ENCODE data around the gene DPP3. TPM values are rescaled to one million over a fixed set of nuclear protein-coding genes. Genes with fewer than 3 reads are reported as not detected.
"Not testable (repeated sequence)": the region's sequence is repeated elsewhere in the genome, so short reads cannot be mapped to it uniquely, and the experiment has no call there.

Gene DPP3
- total RNA-seq, 4 donors from 2014 or later = 32.8 to 116 (median 53.4) TPM

- peaks cover 6 to 30% (median 19%) of the 10 kb centered on the region in 4 donors for H3K4me1 ChIP-seq
- H3K27ac ChIP-seq = peak overlapping the region in 1 of 4 donors; percentile 20
- H3K4me3 ChIP-seq = no peak overlapping the region
- peak; percentile 60 for DNase-seq
- in situ Hi-C loops (cut with MboI; ENCODE audit: low pct_ligation_motif_present in 1 of 4, low pct_unique_long_range_greater_than_20kb in 1 of 4, low sequenced_read_pairs in 3 of 4) (no loop called here), intact Hi-C loops (cut with DNase I; ENCODE audit: low total_unique reads) (no loop called here)
- no peaks in the 10 kb centered on the region for H3K9me3 ChIP-seq
- peak in 2 of 5 experiments; percentile 13 to 20 for TF ChIP-seq CTCF (IDR thresholded peaks at IDR 0.05)
- no peak for TF ChIP-seq POLR2A (IDR thresholded peaks at IDR 0.05)
- TF ChIP-seq POLR2AphosphoS5 (IDR thresholded peaks at IDR 0.05) = no peak
- no peak for TF ChIP-seq EP300 (IDR thresholded peaks at IDR 0.05; ENCODE audit: low read depth)
- H3K36me3 ChIP-seq = no peaks in the 10 kb centered on the region
- WGBS, 2 donors (ENCODE audit: low coverage in 1 of 2) = 66 to 71% methylated on average over 2 to 10 of the region's 26 CpGs
- H3K27me3 ChIP-seq = peaks cover 11% of the 10 kb centered on the region
These were observed 63.3 kb downstream of the DPP3 start for GRCh38 chr11:66543263-66544107.

GRCh38 chr11:66544952-66545351 is 64.7 kb downstream of the DPP3 start:
- intact Hi-C loops (cut with DNase I; ENCODE audit: low total_unique reads); DNase-seq; H3K9me3 ChIP-seq; H3K36me3 ChIP-seq; in situ Hi-C loops (cut with MboI; ENCODE audit: low pct_ligation_motif_present in 1 of 4, low pct_unique_long_range_greater_than_20kb in 1 of 4, low sequenced_read_pairs in 3 of 4): not testable (repeated sequence)
- peaks cover 6 to 30% (median 19%) of the 10 kb centered on the region in 4 donors for H3K4me1 ChIP-seq
- peaks cover 11% of the 10 kb centered on the region for H3K27me3 ChIP-seq
- H3K4me3 ChIP-seq = peak overlapping the region in 2 of 4 donors; percentile 86 to 92
- WGBS, 2 donors (ENCODE audit: low coverage in 1 of 2) = 58 to 61% methylated on average over 10 to 14 of the region's 14 CpGs
- H3K27ac ChIP-seq = peak overlapping the region in 3 of 4 donors; percentile 85 to 88 (median 86)

- whole genome bisulfite sequencing, 2 donors (ENCODE audit: low coverage in 1 of 2) = 0% methylated on average over 20 of the region's 71 CpGs; no CpG with 5 or more reads in 1 of the 2 donors
- Histone ChIP-seq H3K27ac (peak within 1 kb of the TSS; percentile 78 to 88 (median 86)), H3K36me3 (no peaks in the 10 kb centered on the region), H3K27me3 (peaks cover 11% of the 10 kb centered on the region), H3K4me1 (peaks cover 6 to 30% (median 19%) of the 10 kb centered on the region in 4 donors), H3K4me3 (peak within 1 kb of the TSS; percentile 48 to 92 (median 76)), H3K9me3 (no peaks in the 10 kb centered on the region)
- no peak for TF ChIP-seq EP300 (IDR thresholded peaks at IDR 0.05; ENCODE audit: low read depth)
- no peak for TF ChIP-seq CTCF (IDR thresholded peaks at IDR 0.05)
- TF ChIP-seq POLR2AphosphoS5 (IDR thresholded peaks at IDR 0.05) = peak; percentile 39 to 85 (median 69)
- TF ChIP-seq POLR2A (IDR thresholded peaks at IDR 0.05) = peak; percentile 60
- DNase-seq = peak; percentile 97
- intact Hi-C loops (cut with DNase I; ENCODE audit: low total_unique reads) (no loop called here), in situ Hi-C loops (cut with MboI; ENCODE audit: low pct_ligation_motif_present in 1 of 4, low pct_unique_long_range_greater_than_20kb in 1 of 4, low sequenced_read_pairs in 3 of 4) (no loop called here)
These were observed 65.6 kb downstream of the DPP3 start, which contains the start of gene ZDHHC24 for GRCh38 chr11:66545701-66546367. Gene ZDHHC24, minus strand, starts transcription at chr11:66546048. Its CDS starts 45 bp downstream, at chr11:66546003.

- 9% methylated on average over 30 of the region's 37 CpGs; no CpG with 5 or more reads in 1 of the 2 donors for WGBS, 2 donors (ENCODE audit: low coverage in 1 of 2)
- H3K4me3 ChIP-seq = peak within 1 kb of the TSS; percentile 48 to 92 (median 76)
- H3K27ac ChIP-seq = peak within 1 kb of the TSS; percentile 78 to 88 (median 86)
- H3K27me3 ChIP-seq = peaks cover 11% of the 10 kb centered on the region
- DNase-seq = peak; percentile 40
- H3K4me1 ChIP-seq = peaks cover 6 to 30% (median 19%) of the 10 kb centered on the region in 4 donors
- in situ Hi-C loops (cut with MboI; ENCODE audit: low pct_ligation_motif_present in 1 of 4, low pct_unique_long_range_greater_than_20kb in 1 of 4, low sequenced_read_pairs in 3 of 4) (no loop called here), intact Hi-C loops (cut with DNase I; ENCODE audit: low total_unique reads) (no loop called here)
- TF ChIP-seq POLR2A (IDR thresholded peaks at IDR 0.05) = no peak
- no peak for TF ChIP-seq POLR2AphosphoS5 (IDR thresholded peaks at IDR 0.05)
- no peak for TF ChIP-seq CTCF (IDR thresholded peaks at IDR 0.05)
- no peak for TF ChIP-seq EP300 (IDR thresholded peaks at IDR 0.05; ENCODE audit: low read depth)
- no peaks in the 10 kb centered on the region for H3K9me3 ChIP-seq
- H3K36me3 ChIP-seq = no peaks in the 10 kb centered on the region
These were observed 66.2 kb downstream of the DPP3 start, which contains the start of gene ACTN3 for GRCh38 chr11:66546368-66546965. Gene ACTN3, plus strand, starts transcription at chr11:66546903. Its CDS starts 35 bp downstream, at chr11:66546938.

Data from transverse colon (tissue), 4 donors.